OCI-LY7 (cell line): Measurements from ENCODE around the gene AHCY. TPM values are rescaled to one million over a fixed set of nuclear protein-coding genes. Genes with fewer than 3 reads are reported as not detected.
A peak's percentile ranks its signal among the peaks of the same experiment; 100 is the strongest.

Experiments used
- BruUV-seq: library from RNA; stranded (reverse); fragments of 400-500 nt; replicated peaks from 2 replicates; lab custom pipeline; 2021; lab: Mats Ljungman, UMichigan
- CTCF ChIA-PET: fragments of 300-600 bp; sonication (Branson Sonifier 250); formaldehyde crosslinking; loops from one replicate; lab custom pipeline; 2022; ENCODE audit warnings: antibody characterized with exemption; ENCODE audit not compliant: unreplicated experiment; lab: Charles Lee
- POLR2A ChIA-PET: fragments of 300-600 bp; sonication (Branson Sonifier 250); formaldehyde crosslinking; loops from one replicate; lab custom pipeline; 2022; ENCODE audit warnings: antibody characterized with exemption; lab: Charles Lee
- DNase-seq: peaks from one replicate; pipeline ENCODE4 v3.0.0-alpha.2; 2015; ENCODE audit warnings: low spot score
- H2AFZ ChIP-seq: fragments of 200-600 bp; sonication (generic), shearing (Covaris generic); 2 replicates; pipeline ENCODE4 v1.6.1; 2014; ENCODE audit warnings: mild to moderate bottlenecking, antibody characterized with exemption, low read length, moderate library complexity
- H3K27ac ChIP-seq: fragments of 200-600 bp; sonication (generic); 2 replicates; pipeline ENCODE4 v1.5.1; 2014; ENCODE audit warnings: mixed run types, low read depth, mild to moderate bottlenecking, moderate library complexity, low read length, inconsistent platforms; ENCODE audit not compliant: poor library complexity, severe bottlenecking
- H3K36me3 ChIP-seq: fragments of 200-600 bp; sonication (generic); 2 replicates; pipeline ENCODE4 v1.6.1; 2014; ENCODE audit warnings: mild to moderate bottlenecking, antibody characterized with exemption, low read length, moderate library complexity, mixed read lengths; ENCODE audit not compliant: insufficient read depth
- H3K4me1 ChIP-seq: fragments of 200-600 bp; sonication (generic); 2 replicates; pipeline ENCODE4 v1.5.1; 2014; ENCODE audit warnings: mild to moderate bottlenecking, low read length; ENCODE audit not compliant: insufficient read depth, poor library complexity, severe bottlenecking
- H3K4me2 ChIP-seq: fragments of 200-600 bp; sonication (generic); 2 replicates; pipeline ENCODE4 v1.6.1; 2014; ENCODE audit warnings: mild to moderate bottlenecking, low read length
- H3K4me3 ChIP-seq: fragments of 200-600 bp; sonication (generic); 2 replicates; pipeline ENCODE4 v1.5.1; 2014; ENCODE audit warnings: mild to moderate bottlenecking, low read depth, low read length; ENCODE audit not compliant: poor library complexity, severe bottlenecking
- H3K79me2 ChIP-seq: fragments of 200-600 bp; sonication (generic); 2 replicates; pipeline ENCODE4 v1.6.1; 2016; ENCODE audit warnings: low read depth, mild to moderate bottlenecking, low read length, moderate library complexity, mixed read lengths; ENCODE audit not compliant: insufficient read depth
- H3K9me2 ChIP-seq: fragments of 200-600 bp; sonication (generic); 2 replicates; pipeline ENCODE4 v1.6.1; 2016; ENCODE audit warnings: mild to moderate bottlenecking, low read length, mixed read lengths; ENCODE audit not compliant: insufficient read depth
- H3K9me3 ChIP-seq: fragments of 200-600 bp; sonication (generic); 2 replicates; pipeline ENCODE4 v1.6.1; 2014; ENCODE audit warnings: mild to moderate bottlenecking, mixed run types, low read length, mixed read lengths
- H4K20me1 ChIP-seq: fragments of 200-600 bp; sonication (generic); 2 replicates; pipeline ENCODE4 v1.6.1; 2014; ENCODE audit warnings: mild to moderate bottlenecking, antibody characterized with exemption, low read length, moderate library complexity, mixed read lengths; ENCODE audit not compliant: insufficient read depth
- EZH2phosphoT487 ChIP-seq: fragments of 200-600 bp; sonication (generic); IDR thresholded peaks from 2 replicates; pipeline ENCODE4 v1.6.1; 2018; ENCODE audit warnings: low read depth, borderline replicate concordance, mild to moderate bottlenecking, mixed run types, antibody characterized with exemption, low read length, moderate library complexity, mixed read lengths
- intact Hi-C: fragments of 100-400 bp; cut with micrococcal nuclease; formaldehyde crosslinking; loops from one replicate; pipeline ENCODE4 v1.10.0; 2022; ENCODE audit not compliant: unreplicated experiment
- total RNA-seq, 2 experiments: library from RNA; depleted of rRNA in 1 of 2; stranded (reverse); fragments of >200 nt in 1 of 2; shearing (Covaris generic) in 1 of 2; gene quantifications; 2 replicates each; pipeline ENCODE4 v1.2.3, GENCODE V29; 2014 to 2022
- TF ChIP-seq, protein P1 (sequence below): fragments of 200-600 bp; sonication (generic); conservative IDR thresholded peaks from 2 replicates; pipeline ENCODE4 v1.5.1; 2014; ENCODE audit warnings: mild to moderate bottlenecking, antibody characterized with exemption, low read length, moderate library complexity, mixed read lengths

Gene AHCY
- total RNA-seq, 2 experiments from 2014 or later = 133 to 218 TPM

- no peaks in the 10 kb centered on the region for H3K4me1 ChIP-seq
- DNase-seq = no peak
- no peaks in the 10 kb centered on the region for H4K20me1 ChIP-seq
- H2AFZ ChIP-seq = no peak overlapping the region
- intact Hi-C loops = no loop called here
- no peak overlapping the region for H3K4me2 ChIP-seq
- H3K27ac ChIP-seq = no peak overlapping the region
- H3K9me2 ChIP-seq = no peaks in the 10 kb centered on the region
- BruUV-seq = TSS peak; percentile 38
- H3K36me3 ChIP-seq = peaks cover 89% of the 10 kb centered on the region
- no peaks in the 10 kb centered on the region for H3K9me3 ChIP-seq
- peaks cover 31% of the 10 kb centered on the region for H3K79me2 ChIP-seq
- ChIA-PET CTCF (no interaction called here), POLR2A (interaction anchor here (0.6 kb wide), 1 partner anchor 281 kb away, joined by 4 read pairs; no protein-coding TSS in a partner anchor)
- no peak for TF ChIP-seq EZH2phosphoT487
- TF ChIP-seq, protein P1, sequence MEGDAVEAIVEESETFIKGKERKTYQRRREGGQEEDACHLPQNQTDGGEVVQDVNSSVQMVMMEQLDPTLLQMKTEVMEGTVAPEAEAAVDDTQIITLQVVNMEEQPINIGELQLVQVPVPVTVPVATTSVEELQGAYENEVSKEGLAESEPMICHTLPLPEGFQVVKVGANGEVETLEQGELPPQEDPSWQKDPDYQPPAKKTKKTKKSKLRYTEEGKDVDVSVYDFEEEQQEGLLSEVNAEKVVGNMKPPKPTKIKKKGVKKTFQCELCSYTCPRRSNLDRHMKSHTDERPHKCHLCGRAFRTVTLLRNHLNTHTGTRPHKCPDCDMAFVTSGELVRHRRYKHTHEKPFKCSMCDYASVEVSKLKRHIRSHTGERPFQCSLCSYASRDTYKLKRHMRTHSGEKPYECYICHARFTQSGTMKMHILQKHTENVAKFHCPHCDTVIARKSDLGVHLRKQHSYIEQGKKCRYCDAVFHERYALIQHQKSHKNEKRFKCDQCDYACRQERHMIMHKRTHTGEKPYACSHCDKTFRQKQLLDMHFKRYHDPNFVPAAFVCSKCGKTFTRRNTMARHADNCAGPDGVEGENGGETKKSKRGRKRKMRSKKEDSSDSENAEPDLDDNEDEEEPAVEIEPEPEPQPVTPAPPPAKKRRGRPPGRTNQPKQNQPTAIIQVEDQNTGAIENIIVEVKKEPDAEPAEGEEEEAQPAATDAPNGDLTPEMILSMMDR = no peak
- H3K4me3 ChIP-seq = no peak overlapping the region
Observed at GRCh38 chr20:34293589-34293988, 9.6 kb downstream of the AHCY start.

GRCh38 chr20:34293119-34293518 is 10.0 kb downstream of the AHCY start:
- TF ChIP-seq, protein P1 = no peak
- TF ChIP-seq EZH2phosphoT487 = no peak
- Histone ChIP-seq H3K36me3 (peaks cover 94% of the 10 kb centered on the region), H3K4me3 (no peak overlapping the region), H3K79me2 (peaks cover 29% of the 10 kb centered on the region), H3K9me2 (no peaks in the 10 kb centered on the region), H3K4me2 (no peak overlapping the region), H3K27ac (no peak overlapping the region), H3K4me1 (no peaks in the 10 kb centered on the region), H4K20me1 (no peaks in the 10 kb centered on the region), H2AFZ (no peak overlapping the region), H3K9me3 (no peaks in the 10 kb centered on the region)
- ChIA-PET POLR2A (interaction anchor here (0.6 kb wide), 1 partner anchor 280 kb away, joined by 4 read pairs; no protein-coding TSS in a partner anchor), CTCF (no interaction called here)
- intact Hi-C loops = no loop called here
- no peak for DNase-seq
- no TSS peak for BruUV-seq

DNA sequence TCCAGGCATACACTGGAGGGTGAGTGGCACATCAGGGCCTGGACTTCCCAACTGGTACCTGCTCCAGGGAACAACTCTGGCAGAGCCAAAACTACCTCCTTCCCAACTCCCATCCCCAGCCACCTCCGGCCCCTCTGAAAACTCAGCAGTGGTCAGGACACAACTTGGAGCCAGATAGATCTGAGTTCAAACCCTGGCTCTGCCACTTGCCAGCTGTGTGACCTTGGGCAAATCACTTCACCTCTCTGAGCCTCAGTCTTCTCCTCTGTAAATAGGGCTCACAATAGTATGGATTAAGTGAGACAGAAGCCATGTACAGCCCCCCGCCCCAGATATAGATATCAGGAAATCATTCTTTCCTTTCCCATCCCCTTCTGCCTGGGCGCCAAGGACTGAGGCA is 10.7 kb downstream of the AHCY start:
- BruUV-seq = no TSS peak

More for the DNA sequence above, 10.7 kb downstream of the AHCY start:
- H3K4me3 ChIP-seq = no peak overlapping the region
- H3K79me2 ChIP-seq = peaks cover 23% of the 10 kb centered on the region
- H3K4me2 ChIP-seq = no peak overlapping the region
- H3K9me3 ChIP-seq = no peaks in the 10 kb centered on the region
- no peak for DNase-seq
- H3K9me2 ChIP-seq = no peaks in the 10 kb centered on the region
- no peaks in the 10 kb centered on the region for H3K4me1 ChIP-seq
- intact Hi-C loops = no loop called here
- no peak for TF ChIP-seq EZH2phosphoT487
- TF ChIP-seq, protein P1 = no peak
- no peak overlapping the region for H2AFZ ChIP-seq
- ChIA-PET POLR2A (no interaction called here), CTCF (no interaction called here)
- no peaks in the 10 kb centered on the region for H4K20me1 ChIP-seq
- H3K27ac ChIP-seq = no peak overlapping the region
- peaks cover 97% of the 10 kb centered on the region for H3K36me3 ChIP-seq
